Left kidney (tissue), 2 donors: Measurements from ENCODE around the gene MIGA2. TPM values are rescaled to one million over a fixed set of nuclear protein-coding genes. Genes with fewer than 3 reads are reported as not detected.
"Not testable (repeated sequence)": the region's sequence is repeated elsewhere in the genome, so short reads cannot be mapped to it uniquely, and the experiment has no call there.

Experiments used
- DNase-seq: peaks from one replicate; pipeline ENCODE4 v3.0.0-alpha.2; 2013
- polyA plus RNA-seq: library from polyadenylated mRNA; unstranded; fragments of 120-200 nt; gene quantifications from one replicate; pipeline ENCODE4 v1.2.1, GENCODE V29; 2013; ENCODE audit not compliant: insufficient read length

Gene MIGA2
- polyA plus RNA-seq, 1 donor: 18.8 TPM

DNA sequence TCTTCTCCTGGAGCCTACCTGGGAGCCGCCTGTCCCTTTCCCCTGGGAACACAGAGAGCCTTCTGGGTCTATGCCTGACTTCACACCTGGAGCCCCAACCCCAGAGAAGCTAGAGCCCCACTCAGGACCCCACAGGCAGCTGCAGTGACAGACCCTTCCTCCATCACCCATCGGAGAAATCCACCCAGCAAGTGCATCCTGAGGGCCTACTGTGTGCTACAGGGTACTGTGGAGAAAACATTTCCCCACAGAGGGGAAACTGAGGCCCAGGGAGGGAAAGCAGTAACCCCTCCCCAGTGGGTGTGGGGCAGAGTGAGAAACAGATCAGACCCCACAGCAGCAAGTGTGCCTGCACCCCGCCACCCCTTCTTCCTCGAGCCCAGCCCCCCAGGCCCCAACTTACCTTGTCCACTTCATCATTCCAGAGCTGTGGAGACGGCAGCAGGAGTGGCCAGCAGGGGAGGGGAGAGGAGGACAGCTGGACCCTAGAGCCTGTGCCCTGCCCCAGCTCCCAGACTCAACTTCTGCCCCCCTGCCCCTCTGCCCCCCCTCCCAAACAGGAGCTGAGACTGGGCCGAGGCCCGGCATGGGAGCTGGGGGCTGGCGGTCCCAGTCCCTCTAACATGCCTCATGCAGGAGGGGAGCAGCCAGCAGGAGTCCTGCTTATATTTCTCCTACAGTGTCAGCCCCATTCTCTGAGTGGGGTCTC lies 26.0 kb upstream of the MIGA2 start:
- no peak for DNase-seq

DNA sequence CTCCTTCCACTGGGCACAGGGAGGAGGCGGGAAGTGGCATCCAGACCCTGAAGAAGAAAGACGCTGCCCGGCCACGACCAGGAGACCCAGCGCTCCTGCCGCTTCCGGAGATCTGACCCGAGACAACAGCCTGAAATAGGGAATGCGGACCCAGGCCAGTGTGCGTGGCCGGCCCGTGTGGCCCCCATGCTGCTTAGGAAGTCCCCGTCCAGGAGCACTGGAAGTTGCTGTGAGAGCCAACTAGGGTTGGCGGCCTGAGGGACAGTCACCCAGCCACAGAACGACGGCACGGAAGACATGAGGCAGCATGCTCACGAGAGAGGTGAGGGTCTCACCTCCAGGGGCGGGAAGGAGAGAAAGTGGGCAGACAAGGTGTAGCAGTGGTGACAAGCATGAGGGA lies 25.3 kb upstream of the MIGA2 start:
- no peak for DNase-seq

DNA sequence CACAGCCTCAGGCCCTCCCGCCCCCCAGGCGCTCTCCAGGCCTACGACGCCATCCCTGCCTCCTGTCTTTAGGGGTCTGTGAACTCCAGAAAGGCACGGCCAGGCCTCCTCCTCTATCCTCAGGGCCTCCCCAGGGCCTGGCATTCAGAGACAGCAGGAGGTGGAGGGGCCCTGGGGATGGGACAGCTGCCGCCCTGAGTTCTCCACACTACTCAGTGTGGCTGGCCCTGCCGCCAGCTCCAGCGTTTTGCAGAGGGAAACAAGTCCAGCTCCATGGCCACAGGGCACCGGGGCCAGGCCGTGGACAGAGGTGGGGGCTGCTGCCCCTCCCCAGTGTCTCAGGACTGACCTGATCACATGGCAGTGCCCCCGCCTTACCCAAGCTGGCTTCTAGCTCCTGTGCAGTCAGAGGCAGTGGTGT lies 24.7 kb upstream of the MIGA2 start:
- DNase-seq: no peak

DNA sequence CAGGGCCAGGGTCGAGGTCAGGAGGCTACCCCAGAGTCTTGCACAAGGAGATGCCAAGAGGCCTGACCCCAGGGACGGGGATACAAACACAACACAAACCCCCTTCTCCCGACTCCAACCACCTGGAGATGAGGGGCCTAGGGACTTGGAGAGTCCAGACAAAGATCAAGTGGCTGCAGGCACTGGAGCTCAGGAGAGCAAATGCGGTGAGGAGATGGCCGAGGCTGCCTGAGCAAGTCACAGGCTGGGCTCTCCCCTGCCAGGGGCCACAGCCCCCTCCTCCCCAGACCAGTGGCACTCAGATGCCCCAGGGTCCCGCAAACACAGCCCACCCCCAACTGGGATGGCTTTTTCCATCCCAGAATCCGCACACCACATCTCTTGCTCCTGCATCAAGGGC lies 24.1 kb upstream of the MIGA2 start:
- DNase-seq: no peak

DNA sequence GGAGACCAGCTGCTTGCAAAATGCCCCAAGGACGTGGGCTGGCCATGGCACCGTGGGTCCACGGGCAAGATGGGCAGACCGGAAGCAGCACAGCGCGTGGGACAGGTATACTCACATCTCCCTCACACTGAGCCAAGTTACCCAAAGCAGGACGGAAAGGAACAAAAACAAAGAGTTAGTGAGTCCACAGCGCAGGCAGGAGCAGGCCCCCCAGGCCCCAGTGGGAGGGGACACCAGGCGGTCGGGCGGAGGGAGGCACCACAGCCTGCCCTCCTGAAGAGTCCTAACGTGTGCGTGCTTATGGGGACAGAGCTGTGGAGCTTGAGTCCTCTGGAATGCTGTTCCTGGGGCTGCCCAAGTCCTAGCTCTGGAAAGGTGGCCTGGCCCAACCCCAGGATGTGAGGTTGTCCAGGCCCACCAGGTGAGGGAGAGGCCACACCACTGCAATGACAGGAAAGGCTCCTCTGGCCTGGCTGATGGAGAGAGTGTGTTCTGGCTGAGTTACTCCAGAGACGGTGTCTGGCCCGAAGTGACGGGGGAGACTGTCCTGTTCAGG lies 23.5 kb upstream of the MIGA2 start:
- no peak for DNase-seq

DNA sequence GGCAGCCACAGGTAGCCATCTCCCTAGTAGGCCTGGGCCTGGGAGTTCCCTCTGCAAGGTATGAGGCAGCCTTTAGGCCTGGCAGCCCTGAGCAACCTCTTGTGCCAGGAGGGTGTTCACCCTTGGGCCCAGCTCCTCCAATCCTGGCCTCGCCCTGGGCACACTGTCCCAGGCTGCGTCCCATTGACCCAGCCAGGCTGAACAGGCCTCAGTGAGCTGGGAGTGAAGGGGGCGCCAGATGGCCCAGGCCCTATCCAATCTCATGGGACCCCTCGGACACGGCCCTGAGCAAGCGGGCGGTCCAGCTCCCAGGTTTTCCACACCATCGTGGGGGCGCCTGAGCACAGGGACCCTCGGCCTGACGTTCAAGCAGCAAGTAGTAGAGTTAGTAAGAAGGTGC lies 22.8 kb upstream of the MIGA2 start:
- DNase-seq: no peak

DNA sequence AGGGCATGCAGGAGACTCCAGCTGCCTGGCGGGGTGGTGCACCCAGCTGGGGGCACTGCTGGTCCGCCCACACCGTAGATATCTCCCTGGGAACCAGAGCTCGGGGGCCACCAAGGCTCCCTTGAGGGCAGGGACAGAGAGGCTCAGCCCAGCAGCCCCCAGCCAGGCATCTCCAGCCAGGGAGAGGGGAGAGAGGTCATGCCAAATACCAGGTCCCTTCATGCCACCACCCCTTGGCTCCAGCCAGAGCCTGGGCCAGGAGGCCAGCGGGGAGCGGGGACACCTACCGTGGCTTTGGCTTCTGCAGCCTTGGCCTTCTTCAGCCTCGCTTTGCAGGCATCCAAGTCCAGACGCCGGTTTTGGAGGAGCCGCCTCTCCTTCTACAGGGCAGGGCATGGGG lies 22.3 kb upstream of the MIGA2 start:
- no peak for DNase-seq

DNA sequence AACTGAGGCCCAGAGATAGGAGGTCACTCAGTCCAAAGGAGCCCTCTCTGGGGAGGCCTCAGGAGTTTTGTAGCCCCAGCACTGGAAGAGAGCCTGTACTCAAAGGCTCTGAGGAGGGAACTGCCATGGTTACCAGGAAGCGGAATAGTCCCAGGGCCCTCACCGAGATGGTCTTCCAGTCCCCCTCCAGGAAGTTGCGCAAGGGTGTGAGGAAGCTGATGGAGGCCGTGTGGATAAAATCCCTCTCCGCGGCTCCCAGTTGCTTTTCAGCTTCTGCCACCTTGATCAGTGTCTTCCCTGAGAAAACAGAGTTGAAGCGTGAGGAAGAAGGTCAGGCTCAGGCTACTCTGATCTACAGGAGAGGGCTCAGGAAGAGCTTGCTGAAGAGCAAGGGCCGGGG lies 21.8 kb upstream of the MIGA2 start:
- DNase-seq: no peak

DNA sequence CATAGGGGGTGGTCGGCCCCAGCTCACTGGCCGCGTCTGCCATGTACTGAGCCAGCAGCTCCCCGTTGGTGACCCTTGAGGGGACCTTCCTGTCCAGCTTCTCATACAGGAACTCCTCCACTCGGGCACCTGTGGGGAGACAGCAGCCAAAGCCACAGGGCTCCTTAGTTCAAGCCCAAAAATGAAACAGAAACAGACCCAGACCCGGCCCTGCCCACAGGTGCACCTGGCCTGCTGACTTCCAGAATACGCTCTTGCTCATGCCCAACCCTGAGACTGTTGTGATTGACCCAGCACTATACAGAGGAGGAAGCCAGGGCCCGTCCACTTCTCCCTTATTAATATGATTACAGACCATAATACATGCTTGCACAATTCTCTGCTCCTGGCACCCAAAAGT lies 15.3 kb upstream of the MIGA2 start:
- DNase-seq: no peak

DNA sequence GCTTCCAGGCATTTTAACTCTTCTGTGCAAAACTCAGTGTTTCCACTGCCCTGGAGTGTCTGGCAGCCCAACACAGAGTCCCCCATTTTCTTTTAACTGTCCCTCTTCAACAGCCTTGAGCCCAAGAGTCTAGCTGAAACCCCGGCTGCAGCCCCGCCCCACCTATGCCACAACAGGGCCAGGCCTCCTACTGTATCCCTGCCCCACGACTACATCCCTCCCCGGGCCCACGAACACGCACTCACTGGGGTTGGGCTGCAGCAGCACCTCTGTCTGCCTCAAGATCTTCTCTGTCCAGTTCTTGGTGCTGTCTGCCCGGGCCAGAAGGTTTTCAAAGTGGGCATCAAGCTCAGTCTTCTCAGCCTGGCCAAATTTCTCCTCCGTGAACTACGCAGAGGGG lies 14.4 kb upstream of the MIGA2 start:
- DNase-seq: no peak

DNA sequence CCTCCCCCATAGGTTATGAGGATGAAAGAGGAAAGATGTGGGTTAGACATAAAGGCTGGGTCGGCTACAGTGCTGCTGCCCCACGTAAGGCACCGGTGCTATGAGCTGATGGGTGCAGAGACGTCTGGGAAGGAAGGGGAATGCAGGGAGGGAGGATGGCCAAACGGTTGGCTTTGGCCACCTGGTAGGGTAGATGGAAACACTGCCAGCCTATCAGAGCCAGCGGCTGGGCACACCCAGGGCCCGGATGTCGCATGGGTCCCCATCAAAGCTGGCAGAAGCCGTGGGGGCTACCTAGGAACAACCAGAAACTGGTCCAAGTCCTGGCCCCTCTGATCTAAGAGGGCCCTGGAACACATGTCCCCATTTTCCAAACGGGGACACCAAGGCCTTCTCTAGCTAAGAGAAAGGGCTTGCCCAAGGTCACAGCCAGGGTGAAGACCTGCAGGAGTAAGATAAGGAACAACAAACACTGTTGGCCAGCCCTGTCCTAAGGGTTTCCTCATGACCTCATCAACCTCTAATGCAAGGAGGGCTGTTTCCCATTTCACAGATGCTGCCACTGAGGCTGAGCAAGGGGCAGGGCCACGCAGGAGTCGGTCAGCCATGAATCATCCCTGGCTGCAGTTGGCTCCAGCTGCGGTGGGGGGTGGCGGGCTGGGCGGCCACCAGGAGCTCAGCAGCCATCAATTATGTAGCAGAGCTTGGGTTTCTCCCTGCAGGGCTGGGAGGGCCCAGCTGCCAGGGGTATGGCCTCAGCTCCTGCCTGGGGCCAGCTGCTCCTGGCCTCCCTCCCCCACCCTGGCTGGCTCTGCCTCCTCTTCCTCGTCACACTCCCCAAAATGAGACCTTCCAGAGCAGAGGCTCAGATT lies 13.2 kb upstream of the MIGA2 start:
- DNase-seq: peak; percentile 46

DNA sequence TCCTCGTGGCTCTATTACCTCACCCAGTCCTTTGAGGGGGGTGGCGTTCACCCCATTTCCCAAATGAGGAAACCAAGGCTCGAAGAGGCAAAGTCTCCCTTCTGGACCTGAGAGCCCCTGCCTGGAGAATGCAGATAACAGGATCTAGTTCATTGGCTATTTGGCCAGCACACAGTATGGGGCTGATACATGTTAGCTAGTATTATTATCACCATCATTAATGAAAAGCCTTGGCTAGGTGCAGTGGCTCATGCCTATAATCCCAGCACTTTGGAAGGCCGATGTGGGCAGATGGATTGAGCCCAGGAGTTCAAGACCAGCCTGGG lies 12.6 kb upstream of the MIGA2 start:
- no peak for DNase-seq

DNA sequence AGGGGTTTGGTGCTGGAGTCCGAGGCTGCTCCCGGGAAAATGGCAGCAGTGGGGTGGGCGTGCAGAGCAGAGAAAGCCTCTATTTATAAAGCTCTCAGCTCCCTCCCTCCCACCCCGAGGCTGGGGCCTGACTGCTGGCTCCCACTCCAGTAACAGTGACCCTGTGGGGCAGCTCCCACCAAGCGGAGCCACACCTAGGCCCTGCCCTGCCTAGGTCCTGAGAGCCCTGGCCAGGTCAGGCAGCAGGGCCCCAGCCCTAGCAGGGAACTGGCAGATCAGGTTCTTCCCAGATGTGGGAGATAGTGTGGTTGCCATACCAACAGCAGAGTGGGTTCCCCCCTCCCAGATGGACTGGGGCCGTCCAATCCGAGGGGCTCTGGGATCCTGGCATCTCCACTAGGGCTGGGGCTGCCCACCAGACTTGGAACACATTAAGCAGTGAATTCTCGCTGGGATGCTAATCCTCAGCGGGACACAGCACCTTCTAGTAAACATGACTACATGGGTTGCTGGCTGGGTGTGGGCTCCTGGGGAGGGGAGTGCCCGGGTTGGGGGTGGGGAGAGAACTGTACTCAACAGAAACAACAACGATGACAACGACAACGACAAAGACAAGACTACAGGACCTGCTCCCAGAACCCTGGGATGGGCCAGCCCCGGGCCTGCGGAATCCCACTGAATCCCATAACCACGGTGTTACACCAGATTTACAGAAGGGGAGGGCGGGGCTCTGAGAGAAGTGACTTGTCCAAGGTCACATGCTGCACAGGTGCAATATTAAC lies 9.8 kb upstream of the MIGA2 start:
- peak; percentile 79 for DNase-seq

DNA sequence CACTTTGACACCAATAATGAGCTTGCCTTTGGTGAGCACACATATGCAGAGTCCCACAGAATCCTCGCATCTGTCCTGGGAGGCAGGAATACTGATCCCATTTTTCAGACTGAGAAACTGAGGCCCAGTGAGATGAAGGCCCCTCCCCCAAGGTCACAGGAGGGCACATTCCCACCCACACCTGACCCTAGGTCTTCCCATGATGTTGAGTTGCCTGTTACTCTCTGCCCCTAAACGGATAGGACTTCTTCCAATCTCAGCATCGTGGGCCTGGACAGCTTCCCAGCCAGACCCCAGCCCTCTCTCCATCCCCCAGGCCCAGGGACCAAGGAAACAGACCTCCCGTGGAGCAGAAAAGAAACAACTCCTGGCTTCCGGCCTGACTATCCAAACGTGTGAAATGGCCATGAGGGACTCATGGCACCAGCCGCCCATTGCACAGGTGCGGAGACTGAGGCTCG lies 9.2 kb upstream of the MIGA2 start:
- no peak for DNase-seq

DNA sequence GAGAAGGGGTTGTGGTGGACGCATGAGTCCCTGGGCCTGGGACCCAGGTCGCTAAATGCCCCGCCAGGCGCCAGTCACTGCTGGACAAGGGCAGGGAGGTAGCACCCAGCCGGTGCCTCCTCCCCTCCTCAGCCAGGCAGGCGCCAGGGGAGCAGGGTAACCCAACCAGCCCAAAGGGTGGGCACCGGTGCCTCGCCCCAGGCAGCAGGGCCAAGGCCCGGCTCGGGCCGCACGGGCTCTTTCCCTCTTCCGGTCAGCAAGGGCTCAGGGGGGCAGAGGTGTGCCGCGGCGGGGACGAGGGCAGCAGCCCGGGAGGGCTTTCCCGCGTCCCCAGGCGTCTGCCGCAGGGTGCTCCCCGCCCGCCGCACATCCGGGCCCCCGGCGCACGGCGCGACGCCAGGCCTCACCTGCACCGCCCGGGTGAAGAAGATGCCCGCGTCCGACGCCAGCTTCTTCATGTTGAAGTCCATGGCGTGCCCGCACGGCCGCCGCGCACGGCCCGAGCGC lies 8.7 kb upstream of the MIGA2 start:
- no peak for DNase-seq

DNA sequence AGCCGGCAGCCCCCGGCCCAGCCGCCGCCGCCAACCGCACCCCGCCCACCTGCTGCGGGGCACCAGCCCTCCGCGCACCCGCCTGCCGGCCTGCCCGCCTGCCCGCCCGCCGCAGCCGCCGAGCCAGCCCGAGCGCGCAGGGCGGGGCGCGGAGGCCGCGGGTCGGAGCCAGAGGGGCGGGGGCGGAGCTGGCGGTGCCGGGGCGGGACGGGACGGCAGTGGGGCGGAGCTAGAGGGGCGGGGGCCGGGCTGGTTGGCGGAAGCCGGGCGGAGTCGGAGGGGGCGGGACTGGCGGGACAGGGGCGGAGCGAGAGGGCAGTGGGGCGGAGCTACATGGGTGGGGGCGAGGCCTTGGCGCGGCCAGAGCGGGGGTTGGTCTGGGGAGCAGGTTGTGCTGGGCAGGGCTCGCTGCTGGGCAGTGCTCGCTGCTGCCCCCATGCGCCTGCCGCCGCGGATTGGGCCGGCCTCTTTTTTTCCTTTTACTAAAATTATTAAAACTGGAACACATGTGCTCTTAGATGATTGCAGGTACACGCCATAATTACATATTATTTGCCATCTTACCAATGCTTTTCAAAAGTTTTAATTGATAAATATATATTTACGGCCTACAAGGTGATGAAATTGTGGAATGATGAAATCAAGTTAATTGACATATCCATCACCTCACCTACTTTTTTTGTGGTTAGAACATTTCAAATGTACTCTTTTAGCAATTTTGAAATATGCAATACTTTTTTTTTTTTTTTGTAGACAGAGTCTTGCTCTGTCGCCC lies 8.0 kb upstream of the MIGA2 start, which contains the start of gene SH3GLB2:
Gene SH3GLB2, minus strand, starts transcription at position 140 of the 775 bp plus-strand sequence. CDS start 177 bp downstream, outside the sequence.
- DNase-seq: peak; percentile 89

DNA sequence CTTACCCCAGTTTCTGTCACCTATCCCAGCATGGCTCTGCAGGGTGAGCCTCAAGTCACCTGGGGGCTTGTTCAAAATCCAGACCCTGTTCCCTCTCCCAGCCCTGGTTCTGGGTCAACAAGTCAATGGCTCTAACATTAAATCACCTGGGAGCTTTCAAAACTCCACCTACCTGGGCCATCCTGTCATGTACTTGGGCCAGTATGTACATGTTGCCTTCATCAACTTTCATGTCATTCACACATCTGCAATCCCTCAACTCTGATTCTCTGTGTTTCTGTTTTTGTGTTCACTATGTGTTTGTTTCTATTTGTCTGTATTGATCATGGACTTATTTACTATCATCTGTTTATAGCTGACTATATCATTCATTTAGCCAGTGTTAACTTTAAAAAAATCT lies 6.2 kb upstream of the MIGA2 start:
- no peak for DNase-seq

DNA sequence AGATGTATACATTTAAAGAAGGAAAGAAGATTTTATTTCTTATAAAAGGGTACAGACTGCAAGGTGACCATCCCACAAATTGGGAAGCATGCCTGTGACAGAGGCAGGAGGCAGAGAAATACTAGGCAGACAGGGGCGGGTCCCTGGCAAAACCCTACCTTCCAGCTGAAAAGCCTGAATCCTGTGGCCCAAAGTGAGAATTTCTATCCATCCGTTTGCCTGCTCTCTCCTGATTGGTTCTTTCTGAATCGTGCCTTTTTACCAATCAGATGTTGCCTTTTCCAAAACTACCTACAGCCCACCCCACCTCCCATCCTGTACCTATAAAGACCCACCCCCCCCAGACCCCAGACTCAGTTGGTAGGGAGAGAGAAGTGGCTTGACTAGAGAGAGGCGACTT lies 4.9 kb upstream of the MIGA2 start:
- no peak for DNase-seq

DNA sequence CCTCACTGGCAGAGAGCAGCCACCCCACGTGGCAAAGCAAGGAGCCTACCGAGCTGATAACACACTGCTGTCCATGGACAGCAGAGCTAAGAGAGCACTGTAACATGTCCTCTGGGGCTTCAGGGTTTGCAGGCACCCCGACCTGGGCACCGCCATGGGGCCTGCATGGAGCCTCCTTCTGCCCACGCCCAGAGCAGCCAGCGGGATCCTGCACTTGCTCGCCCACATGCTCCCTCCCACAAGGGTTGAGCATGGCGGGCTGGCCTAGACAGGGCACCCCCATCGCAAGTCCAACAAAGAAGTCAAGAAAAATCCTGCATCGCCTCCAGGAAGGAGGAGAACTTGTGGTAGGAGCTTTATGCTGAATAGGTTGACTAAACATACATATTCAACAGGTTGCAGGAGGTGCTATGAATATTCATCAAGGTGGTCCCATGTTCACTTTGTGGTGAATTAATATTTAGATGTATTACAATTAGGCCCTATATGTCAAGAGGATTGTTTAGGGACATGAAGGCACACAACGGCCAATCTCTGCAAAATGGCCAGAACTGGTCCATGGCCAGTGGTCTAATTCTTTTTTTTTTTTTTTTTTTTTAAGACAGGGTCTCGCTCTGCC lies 3.8 kb upstream of the MIGA2 start:
- no peak for DNase-seq

DNA sequence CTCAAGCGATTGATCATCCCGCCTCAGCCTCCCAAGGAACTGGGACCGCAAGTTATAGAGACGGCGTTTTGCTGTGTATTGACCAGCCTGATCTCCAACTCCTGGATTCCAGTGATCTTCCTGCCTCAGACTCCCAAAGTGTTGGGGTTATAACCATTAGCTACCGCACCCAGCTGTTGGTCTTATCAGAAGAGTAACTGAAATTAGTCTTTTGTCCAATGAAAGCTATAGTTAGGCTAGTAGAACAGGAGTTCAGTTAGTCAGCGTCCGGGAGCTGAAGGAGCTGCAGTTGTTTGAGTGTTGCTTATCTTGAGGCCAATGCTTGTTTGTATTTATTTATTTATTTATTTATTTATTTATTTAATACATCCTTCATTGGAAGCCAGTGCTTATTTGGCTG lies 3.2 kb upstream of the MIGA2 start:
- no peak for DNase-seq

DNA sequence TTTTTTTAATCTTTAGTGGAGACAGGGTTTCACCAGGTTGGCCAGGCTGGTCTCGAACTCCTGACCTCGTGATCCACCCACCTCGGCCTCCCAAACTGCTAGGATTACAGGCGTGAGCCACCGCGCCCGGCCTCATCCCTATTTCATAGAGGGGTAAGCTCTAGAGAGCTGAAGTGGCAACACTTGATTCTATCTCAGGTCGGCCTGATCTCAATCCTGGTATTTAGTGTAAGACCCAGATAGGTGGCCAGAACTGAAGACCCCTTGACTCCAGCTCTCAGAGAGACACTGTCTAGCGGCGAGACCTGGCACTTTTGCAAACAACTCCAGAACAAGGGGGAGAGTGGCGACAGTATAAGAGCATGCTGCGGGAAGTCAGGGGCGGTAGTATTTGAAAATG lies 588 bp upstream of the MIGA2 start:
- not testable (repeated sequence) for DNase-seq
